IMR-90 (cell line): ENCODE measurements around the gene BDKRB1. TPM values are rescaled to one million over a fixed set of nuclear protein-coding genes. Genes with fewer than 3 reads are reported as not detected.

ENCODE experiments used
- ATAC-seq: fragments of 200-7000 bp; cut with Tn5 transposase; 2 replicates; pipeline ENCODE4 v1.9.1; 2020; ENCODE audit warnings: low read depth, mild to moderate bottlenecking, moderate library complexity
- BruUV-seq: library from RNA; stranded (reverse); fragments of 400-500 nt; replicated peaks from 2 replicates; lab custom pipeline; 2021; lab: Mats Ljungman, UMichigan
- CTCF ChIA-PET: fragments of 300-600 bp; formaldehyde crosslinking; extraction: SDS; loops from one replicate; lab custom pipeline; 2021; ENCODE audit warnings: antibody characterized with exemption; lab: Yijun Ruan, JAX
- POLR2A ChIA-PET: fragments of 300-600 bp; sonication (Branson Sonifier 250); formaldehyde crosslinking; loops from one replicate; lab custom pipeline; 2022; ENCODE audit warnings: antibody characterized with exemption; ENCODE audit not compliant: unreplicated experiment; lab: Charles Lee
- DNase-seq: peaks from one replicate; pipeline ENCODE4 v3.0.0; 2013
- H2AFZ ChIP-seq: replicated peaks from 2 replicates; pipeline ENCODE3; 2013; ENCODE audit warnings: low read length, mild to moderate bottlenecking; ENCODE audit not compliant: poor library complexity
- H2AK5ac ChIP-seq: 2 replicates; pipeline ENCODE4 v1.6.1; 2013; ENCODE audit warnings: low read depth, low read length, inconsistent platforms
- H2AK9ac ChIP-seq: replicated peaks from 2 replicates; pipeline ENCODE3; 2013; ENCODE audit warnings: mild to moderate bottlenecking, low read depth, low read length, moderate library complexity; ENCODE audit not compliant: poor library complexity
- H2BK120ac ChIP-seq: 2 replicates; pipeline ENCODE4 v1.6.1; 2013; ENCODE audit warnings: low read depth, low read length, inconsistent platforms
- H2BK15ac ChIP-seq: 3 replicates; pipeline ENCODE4 v1.6.1; 2013; ENCODE audit warnings: low read depth, low read length, inconsistent platforms
- H2BK20ac ChIP-seq: 2 replicates; pipeline ENCODE4 v1.6.1; 2013; ENCODE audit warnings: low read depth, mild to moderate bottlenecking, inconsistent platforms, low read length, moderate library complexity
- H2BK5ac ChIP-seq: 2 replicates; pipeline ENCODE4 v1.6.1; 2013; ENCODE audit warnings: mild to moderate bottlenecking, low read depth, low read length, inconsistent platforms; ENCODE audit not compliant: poor library complexity, severe bottlenecking
- H3K14ac ChIP-seq: replicated peaks from 2 replicates; pipeline ENCODE4 v1.6.1; 2013; ENCODE audit warnings: low read depth, low read length, inconsistent platforms
- H3K18ac ChIP-seq: 2 replicates; pipeline ENCODE4 v1.6.1; 2013; ENCODE audit warnings: low read depth, low read length, control low read depth
- H3K23ac ChIP-seq: 2 replicates; pipeline ENCODE4 v1.6.1; 2013; ENCODE audit warnings: low read depth, low read length, inconsistent platforms
- H3K27ac ChIP-seq: 2 replicates; pipeline ENCODE4 v1.5.1; 2013; ENCODE audit warnings: mild to moderate bottlenecking, control low read depth, low read length; ENCODE audit not compliant: insufficient read depth
- H3K27me3 ChIP-seq: 2 replicates; pipeline ENCODE4 v1.6.1; 2013; ENCODE audit warnings: low read length; ENCODE audit not compliant: control insufficient read depth, insufficient read depth
- H3K36me3 ChIP-seq: 2 replicates; pipeline ENCODE4 v1.6.1; 2013; ENCODE audit warnings: low read length, mixed read lengths; ENCODE audit not compliant: control insufficient read depth, insufficient read depth
- H3K4ac ChIP-seq: 2 replicates; pipeline ENCODE4 v1.6.1; 2013; ENCODE audit warnings: low read depth, low read length, inconsistent platforms
- H3K4me1 ChIP-seq: 2 replicates; pipeline ENCODE4 v1.6.1; 2013; ENCODE audit warnings: low read length, mixed read lengths; ENCODE audit not compliant: control insufficient read depth, insufficient read depth
- H3K4me2 ChIP-seq: 2 replicates; pipeline ENCODE4 v1.6.1; 2013; ENCODE audit warnings: low read depth, mild to moderate bottlenecking, control low read depth, low read length, moderate library complexity
- H3K4me3 ChIP-seq: 2 replicates; pipeline ENCODE4 v1.5.1; 2013; ENCODE audit warnings: low read depth, mild to moderate bottlenecking, control low read depth, low read length, moderate library complexity; ENCODE audit not compliant: insufficient read depth
- H3K56ac ChIP-seq: 2 replicates; pipeline ENCODE4 v1.6.1; 2013; ENCODE audit warnings: low read length, inconsistent platforms; ENCODE audit not compliant: insufficient read depth; ENCODE audit errors: extremely low read depth
- H3K79me1 ChIP-seq, 2 experiments: 2 replicates each; pipeline ENCODE4 v1.6.1; 2013; ENCODE audit warnings: low read length in 2 of 2, inconsistent platforms in 1 of 2, low read depth in 1 of 2
- H3K9ac ChIP-seq: 2 replicates; pipeline ENCODE4 v1.6.1; 2013; ENCODE audit warnings: low read depth, low read length, control low read depth
- H3K9me1 ChIP-seq: 2 replicates; pipeline ENCODE4 v1.6.1; 2013; ENCODE audit warnings: low read length, inconsistent platforms; ENCODE audit not compliant: insufficient read depth
- H3K9me3 ChIP-seq: 2 replicates; pipeline ENCODE4 v1.6.1; 2013; ENCODE audit warnings: low read length; ENCODE audit not compliant: control insufficient read depth, insufficient read depth
- H4K20me1 ChIP-seq: 2 replicates; pipeline ENCODE4 v1.6.1; 2013; ENCODE audit warnings: low read length, inconsistent platforms; ENCODE audit not compliant: insufficient read depth
- H4K5ac ChIP-seq: 2 replicates; pipeline ENCODE4 v1.6.1; 2013; ENCODE audit warnings: mild to moderate bottlenecking, low read depth, low read length, control low read depth
- H4K8ac ChIP-seq, 2 experiments: 2 replicates each; pipeline ENCODE4 v1.6.1; 2013; ENCODE audit warnings: low read depth in 2 of 2, low read length in 2 of 2, control low read depth in 1 of 2, inconsistent platforms in 1 of 2
- H4K91ac ChIP-seq: 2 replicates; pipeline ENCODE4 v1.6.1; 2013; ENCODE audit warnings: low read depth, low read length, inconsistent platforms; ENCODE audit not compliant: insufficient read depth
- BHLHE40 ChIP-seq: fragments of 150-350 bp; IDR thresholded peaks from 2 replicates; pipeline ENCODE4 v1.6.1; 2016; ENCODE audit warnings: mild to moderate bottlenecking, low read depth, low read length
- CEBPB ChIP-seq: IDR thresholded peaks from 2 replicates; pipeline ENCODE4 v1.6.1; 2012; ENCODE audit warnings: low read depth, low read length, improper control_type of control experiment
- CTCF ChIP-seq: conservative IDR thresholded peaks from 2 replicates; pipeline ENCODE4 v1.5.1; 2012; ENCODE audit warnings: mild to moderate bottlenecking, low read depth, low read length, improper control_type of control experiment
- ELK1 ChIP-seq: fragments of 150-350 bp; IDR thresholded peaks from 2 replicates; pipeline ENCODE4 v1.6.1; 2016; ENCODE audit warnings: low read depth, mild to moderate bottlenecking, low read length, moderate library complexity, borderline replicate concordance
- FOS ChIP-seq: fragments of 150-350 bp; IDR thresholded peaks from 2 replicates; pipeline ENCODE4 v1.6.1; 2016; ENCODE audit warnings: low read depth, low read length
- MAFK ChIP-seq: IDR thresholded peaks from 2 replicates; pipeline ENCODE4 v1.6.1; 2012; ENCODE audit warnings: low read depth, low read length, improper control_type of control experiment
- MAZ ChIP-seq: IDR thresholded peaks from 2 replicates; pipeline ENCODE4 v1.6.1; 2012; ENCODE audit warnings: low read depth, mild to moderate bottlenecking, low read length, improper control_type of control experiment, moderate library complexity, borderline replicate concordance
- MXI1 ChIP-seq: IDR thresholded peaks from 2 replicates; pipeline ENCODE4 v1.6.1; 2012; ENCODE audit warnings: low read depth, mild to moderate bottlenecking, low read length, moderate library complexity, borderline replicate concordance
- POLR2A ChIP-seq: IDR thresholded peaks from 2 replicates; pipeline ENCODE4 v1.6.1; 2012; ENCODE audit warnings: mild to moderate bottlenecking, low read depth, low read length
- RAD21 ChIP-seq: IDR thresholded peaks from 2 replicates; pipeline ENCODE4 v1.6.1; 2012; ENCODE audit warnings: low read length, improper control_type of control experiment
- RCOR1 ChIP-seq: IDR thresholded peaks from 2 replicates; pipeline ENCODE4 v1.6.1; 2012; ENCODE audit warnings: mild to moderate bottlenecking, low read length, improper control_type of control experiment; ENCODE audit not compliant: insufficient replicate concordance
- RFX5 ChIP-seq: IDR thresholded peaks from 2 replicates; pipeline ENCODE4 v1.8.0; 2012; ENCODE audit warnings: low read depth, mild to moderate bottlenecking, low read length, moderate library complexity
- SMC3 ChIP-seq: fragments of 150-350 bp; IDR thresholded peaks from 2 replicates; pipeline ENCODE4 v1.6.1; 2016; ENCODE audit warnings: low read depth, mild to moderate bottlenecking, antibody characterized with exemption, low read length, moderate library complexity
- WGBS, 2 experiments: methylation state at CpG; one replicate each; pipeline versions ENCODE4 v1.1.5 to v1.1.7; 2013; ENCODE audit warnings: missing lambda C conversion rate in 2 of 2; ENCODE audit not compliant: insufficient read length in 1 of 2; ENCODE audit errors: extremely low coverage in 2 of 2; 5-methylcytosine and 5-hydroxymethylcytosine counted together
- dilution Hi-C: fragments of 300-500 bp; cut with HindIII; formaldehyde crosslinking; loops from one replicate; pipeline ENCODE4 v1.14.3; 2018; ENCODE audit warnings: low sequenced_read_pairs; ENCODE audit not compliant: unreplicated experiment
- in situ Hi-C: fragments of 300-500 bp; cut with MboI; formaldehyde crosslinking; loops from 3 replicates; pipeline ENCODE4 v1.14.3; 2019; ENCODE audit warnings: low sequenced_read_pairs, inconsistent platforms, mixed read lengths
- intact Hi-C: fragments of 100-400 bp; cut with micrococcal nuclease; formaldehyde crosslinking; loops from 2 replicates; pipeline ENCODE4 v1.10.0; 2022
- polyA plus RNA-seq, 3 experiments: library from polyadenylated mRNA; depleted of rRNA; stranded (reverse); fragments of >200 nt; gene quantifications; 2 replicates each; pipeline ENCODE4 v1.2.3, GENCODE V29; 2012; ENCODE audit warnings: low replicate concordance in 1 of 3
- total RNA-seq: library from RNA; depleted of rRNA; stranded (reverse); fragments of >200 nt; gene quantifications from 2 replicates; pipeline ENCODE4 v1.2.3, GENCODE V29; 2012

The BDKRB1 gene
- total and polyA plus RNA-seq, 2 of the 4 experiments (the other 2 are of a cell fraction): 56.5 to 130 TPM

GRCh38 chr14:96256407-96256806, 397 bp downstream of the BDKRB1 start (continued):
- no peak for TF ChIP-seq FOS

GRCh38 chr14:96257056-96257455, 1.0 kb downstream of the BDKRB1 start:
- peak overlapping the region; percentile 100 for H2BK120ac ChIP-seq
- peak overlapping the region; percentile 81 for H4K91ac ChIP-seq
- peaks cover 41% of the 10 kb centered on the region for H3K4me1 ChIP-seq
- peaks cover 5% of the 10 kb centered on the region for H3K9me3 ChIP-seq
- H3K14ac ChIP-seq: peak overlapping the region; percentile 88
- peak overlapping the region; percentile 92 for H3K27ac ChIP-seq
- peak overlapping the region; percentile 65 for H2BK20ac ChIP-seq
- intact Hi-C loops: loop anchor here (5.0 kb wide), 1 partner anchor 155 kb away; no protein-coding TSS in a partner anchor
- no TSS peak for BruUV-seq
- peak overlapping the region; percentile 77 for H3K4me2 ChIP-seq
- dilution Hi-C loops: no loop called here
- peak overlapping the region; percentile 64; the same call in 2 of the 3 replicates for H2BK15ac ChIP-seq
- H3K56ac ChIP-seq: peak overlapping the region; percentile 99
- no peaks in the 10 kb centered on the region for H3K27me3 ChIP-seq
- peak overlapping the region; percentile 68 for H3K9ac ChIP-seq
- ChIA-PET POLR2A (interaction anchor here (0.5 to 2.1 kb wide), 8 partner anchors 14 to 152 kb away, joined by 3 to 11 read pairs (median 3); partner anchors contain the start of gene BDKRB2), CTCF (interaction anchor here (2.5 kb wide), 1 partner anchor 18 kb away, joined by 13 read pairs; no protein-coding TSS in a partner anchor)
- H3K4me3 ChIP-seq: peak overlapping the region; percentile 59
- peak overlapping the region; percentile 92 for H2AK5ac ChIP-seq
- peak overlapping the region; percentile 98 for H2BK5ac ChIP-seq
- H3K79me1 ChIP-seq: peaks cover 20 to 54% of the 10 kb centered on the region in 2 experiments; a peak in 3 of 4 replicates
- H3K4ac ChIP-seq: peak overlapping the region; percentile 99
- H4K8ac ChIP-seq: peak overlapping the region; percentile 91 to 99
- peak overlapping the region; percentile 92 for H2AK9ac ChIP-seq
- H2AFZ ChIP-seq: peak overlapping the region; percentile 35
- H4K20me1 ChIP-seq: peaks cover 21% of the 10 kb centered on the region; the same call in 1 of the 2 replicates
- H3K23ac ChIP-seq: peak overlapping the region; percentile 88
- H3K18ac ChIP-seq: peak overlapping the region; percentile 94
- WGBS, 2 experiments: 74% methylated on average over 4 of the region's 8 CpGs; no CpG with 5 or more reads in 1 of the 2 experiments
- in situ Hi-C loops: loop anchor here (25.0 kb wide), 1 partner anchor 720 kb away; the partner anchor contains the start of gene GLRX5
- ATAC-seq (no peak), DNase-seq (peak; percentile 17)
- peaks cover 20% of the 10 kb centered on the region for H3K36me3 ChIP-seq
- peaks cover 24% of the 10 kb centered on the region for H3K9me1 ChIP-seq
- peak overlapping the region; percentile 90 for H4K5ac ChIP-seq
- TF ChIP-seq CEBPB (no peak), MAFK (no peak), POLR2A (no peak), MAZ (no peak), SMC3 (no peak), MXI1 (no peak), RCOR1 (no peak), CTCF (no peak), RAD21 (no peak), BHLHE40 (no peak), ELK1 (no peak), RFX5 (no peak)
